A549 (cell line): Measurements from ENCODE around the gene ITLN1. TPM values are rescaled to one million over a fixed set of nuclear protein-coding genes. Genes with fewer than 3 reads are reported as not detected.
A peak's percentile ranks its signal among the peaks of the same experiment; 100 is the strongest.
"Not testable (repeated sequence)": the region's sequence is repeated elsewhere in the genome, so short reads cannot be mapped to it uniquely, and the experiment has no call there.

Experiments used
- ATAC-seq, 2 experiments: fragments of 200-7000 bp in 1 of 2; fragments of >200 bp in 1 of 2; cut with Nextera tagmentation in 1 of 2; cut with Tn5 transposase in 1 of 2; 3 replicates each; pipeline versions ENCODE4 v1.8.0 to v1.9.1; 2018 to 2020; ENCODE audit warnings: mild to moderate bottlenecking in 1 of 2, moderate library complexity in 1 of 2
- CTCF ChIA-PET: fragments of 300-600 bp; sonication (Branson Sonifier 250); formaldehyde crosslinking; extraction: SDS; loops from one replicate; lab custom pipeline; 2021; ENCODE audit warnings: antibody characterized with exemption, inconsistent platforms; lab: Yijun Ruan, JAX
- POLR2A ChIA-PET: fragments of 350-600 bp; formaldehyde crosslinking; extraction: SDS; loops from one replicate; lab custom pipeline; 2021; ENCODE audit warnings: antibody characterized with exemption, inconsistent platforms; lab: Yijun Ruan, JAX
- DNase-seq, 2 experiments: peaks; one replicate each; pipeline versions ENCODE4 v3.0.0 to v3.0.0-alpha.2; 2011 to 2016; ENCODE audit warnings: low read depth in 1 of 2, low spot score in 1 of 2
- FAIRE-seq: peaks from 2 replicates; lab custom pipeline; 2011; peaks lifted over from hg19 to GRCh38; lab: Jason Lieb, UNC
- H3K27ac ChIP-seq, 2 experiments: fragments of >200 bp; sonication (Bioruptor Twin); formaldehyde crosslinking; 3 replicates each; pipeline ENCODE4 v1.5.1; 2016 to 2017
- H3K4me1 ChIP-seq: fragments of >200 bp; sonication (Bioruptor Twin); formaldehyde crosslinking; 3 replicates; pipeline ENCODE4 v1.6.1; 2016
- H3K4me2 ChIP-seq: fragments of >200 bp; sonication (Bioruptor Twin); formaldehyde crosslinking; 3 replicates; pipeline ENCODE4 v1.6.1; 2016
- H3K4me3 ChIP-seq: fragments of >200 bp; sonication (Bioruptor Twin); formaldehyde crosslinking; 3 replicates; pipeline ENCODE4 v1.5.1; 2016
- H3K9me3 ChIP-seq: fragments of >200 bp; sonication (Bioruptor Twin); formaldehyde crosslinking; 3 replicates; pipeline ENCODE4 v1.6.1; 2016
- CBX2 ChIP-seq: fragments of 200-600 bp; sonication (generic); IDR thresholded peaks from 2 replicates; pipeline ENCODE4 v1.6.1; 2016; ENCODE audit warnings: low read depth, mild to moderate bottlenecking, borderline replicate concordance
- EHF ChIP-seq: fragments of 250-450 bp; sonication (Bioruptor Pico); IDR thresholded peaks from 2 replicates; pipeline ENCODE4 v1.5.0; 2020; ENCODE audit warnings: mild to moderate bottlenecking
- EHMT2 ChIP-seq: fragments of 200-600 bp; sonication (generic); IDR thresholded peaks from 2 replicates; pipeline ENCODE4 v1.6.1; 2016; ENCODE audit warnings: antibody characterized with exemption, low read depth, mild to moderate bottlenecking, moderate library complexity
- ELK1 ChIP-seq: fragments of 150-350 bp; IDR thresholded peaks from 2 replicates; pipeline ENCODE4 v1.6.1; 2014; ENCODE audit warnings: low read depth, mild to moderate bottlenecking, low read length
- EP300 ChIP-seq, 2 experiments: fragments of >200 bp; sonication (Bioruptor Twin); formaldehyde crosslinking; IDR thresholded peaks; 2 replicates in 1 of 2; 3 replicates in 1 of 2; pipeline ENCODE4 v1.6.1; 2016 to 2017
- FOSB ChIP-seq: fragments of 250-450 bp; sonication (Bioruptor Pico); IDR thresholded peaks from 2 replicates; pipeline ENCODE4 v1.5.0; 2020; ENCODE audit warnings: mild to moderate bottlenecking, moderate library complexity
- FOSL2 ChIP-seq, 2 experiments: fragments of 450-650 bp in 1 of 2; fragments of >200 bp in 1 of 2; sonication (Bioruptor Twin) in 1 of 2; formaldehyde crosslinking; IDR thresholded peaks; 2 replicates each; pipeline versions ENCODE4 v1.5.0 to v1.6.1; 2016 to 2020; ENCODE audit warnings: mild to moderate bottlenecking in 1 of 2, moderate library complexity in 1 of 2
- HEYL ChIP-seq: fragments of 250-450 bp; sonication (Bioruptor Pico); IDR thresholded peaks from 2 replicates; pipeline ENCODE4 v1.8.0; 2021; ENCODE audit warnings: mild to moderate bottlenecking, moderate library complexity
- HOXB13 ChIP-seq: fragments of 250-450 bp; sonication (Bioruptor Pico); IDR thresholded peaks from 2 replicates; pipeline ENCODE4 v1.5.0; 2020; ENCODE audit warnings: low read depth, mild to moderate bottlenecking, moderate library complexity
- KDM5A ChIP-seq: fragments of 200-600 bp; sonication (generic); IDR thresholded peaks from 2 replicates; pipeline ENCODE4 v1.6.1; 2016; ENCODE audit warnings: antibody characterized with exemption, mild to moderate bottlenecking
- MAZ ChIP-seq: fragments of 150-350 bp; IDR thresholded peaks from 2 replicates; pipeline ENCODE4 v1.6.1; 2014; ENCODE audit warnings: antibody characterized with exemption, low read depth, low read length, borderline replicate concordance
- NPAS2 ChIP-seq: fragments of 250-450 bp; sonication (Bioruptor Pico); IDR thresholded peaks from 2 replicates; pipeline ENCODE4 v1.8.0; 2022; ENCODE audit warnings: mild to moderate bottlenecking, moderate library complexity, borderline replicate concordance
- POLR2AphosphoS2 ChIP-seq: conservative IDR thresholded peaks from 2 replicates; pipeline ENCODE4 v1.6.1; 2012; ENCODE audit warnings: low read length, improper control_type of control experiment, inconsistent platforms
- RAD21 ChIP-seq, 2 experiments: fragments of >200 bp in 1 of 2; sonication (Bioruptor Twin) in 1 of 2; formaldehyde crosslinking in 1 of 2; IDR thresholded peaks in 1 of 2; conservative IDR thresholded peaks in 1 of 2; 2 replicates in 1 of 2; 3 replicates in 1 of 2; pipeline ENCODE4 v1.6.1; 2012 to 2018; ENCODE audit warnings: inconsistent platforms in 1 of 2
- RARB ChIP-seq: fragments of 250-450 bp; sonication (Bioruptor Pico); IDR thresholded peaks from 2 replicates; pipeline ENCODE4 v1.8.0; 2021; ENCODE audit warnings: mild to moderate bottlenecking, moderate library complexity
- RFX5 ChIP-seq: fragments of 450-650 bp; IDR thresholded peaks from 2 replicates; pipeline ENCODE4 v1.7.1; 2014; ENCODE audit warnings: antibody characterized with exemption, mild to moderate bottlenecking, moderate library complexity
- RNF2 ChIP-seq: fragments of 200-600 bp; sonication (generic); IDR thresholded peaks from 2 replicates; pipeline ENCODE4 v1.6.1; 2016; ENCODE audit warnings: low read depth, mild to moderate bottlenecking, antibody characterized with exemption, moderate library complexity, borderline replicate concordance
- SMC3 ChIP-seq: fragments of >200 bp; sonication (Bioruptor Twin); formaldehyde crosslinking; IDR thresholded peaks from 3 replicates; pipeline ENCODE4 v1.6.1; 2018; ENCODE audit warnings: inconsistent platforms
- SREBF2 ChIP-seq: fragments of 450-650 bp; IDR thresholded peaks from 2 replicates; pipeline ENCODE4 v1.6.1; 2014; ENCODE audit warnings: mild to moderate bottlenecking, moderate library complexity
- TFCP2L1 ChIP-seq: fragments of 250-450 bp; sonication (Bioruptor Pico); IDR thresholded peaks from 2 replicates; pipeline ENCODE4 v1.5.0; 2021; ENCODE audit warnings: mild to moderate bottlenecking
- TP53 ChIP-seq: fragments of 250-450 bp; sonication (Bioruptor Pico); IDR thresholded peaks from 2 replicates; pipeline ENCODE4 v1.5.0; 2021; ENCODE audit warnings: mild to moderate bottlenecking, moderate library complexity
- ZC3H11A ChIP-seq: fragments of 450-650 bp; IDR thresholded peaks from 2 replicates; pipeline ENCODE4 v1.6.1; 2014; ENCODE audit warnings: antibody characterized with exemption, mild to moderate bottlenecking
- ZNF302 ChIP-seq: fragments of 250-450 bp; sonication (Bioruptor Pico); IDR thresholded peaks from 2 replicates; pipeline ENCODE4 v1.9.0; 2021; ENCODE audit warnings: inconsistent platforms, mild to moderate bottlenecking, moderate library complexity
- ZSCAN20 ChIP-seq: fragments of 250-450 bp; sonication (Bioruptor Pico); IDR thresholded peaks from 2 replicates; pipeline ENCODE4 v1.8.0; 2022; ENCODE audit warnings: mild to moderate bottlenecking, moderate library complexity
- WGBS: methylation state at CpG from one replicate; pipeline ENCODE4 v1.1.6; 2017; ENCODE audit errors: missing lambda C conversion rate; 5-methylcytosine and 5-hydroxymethylcytosine counted together
- polyA plus RNA-seq, 4 experiments: library from polyadenylated mRNA; depleted of rRNA in 3 of 4; stranded (reverse); fragments of >200 nt; fragmentation: RNase III in 1 of 4; extraction: RNeasy Plus Mini Kit Qiagen cat#74134 plus additional on column Dnase treatment in 1 of 4; gene quantifications; 2 replicates in 3 of 4; 3 replicates in 1 of 4; pipeline ENCODE4 v1.2.3, GENCODE V29; 2011 to 2017

The ITLN1 gene
- polyA plus RNA-seq, 2 of the 4 experiments (the other 2 are of a cell fraction), result not detected

GRCh38 chr1:160884579-160884978 lies 401 bp downstream of the ITLN1 start:
- no peak overlapping the region for H3K4me3 ChIP-seq
- no peak overlapping the region for H3K27ac ChIP-seq
- CTCF ChIA-PET, result interaction anchor here (1.1 kb wide), 1 partner anchor 50 kb away, joined by 5 read pairs; no protein-coding TSS in a partner anchor
- no peaks in the 10 kb centered on the region for H3K4me1 ChIP-seq
- ATAC-seq (peak; percentile 71 to 79; a peak in 5 of 6 replicates), FAIRE-seq (no peak), DNase-seq (peak in 1 of 2 experiments; percentile 38)
- 23% methylated on average over 2 of the region's 6 CpGs for WGBS
- POLR2A ChIA-PET, result no interaction called here
- TF ChIP-seq TP53, result no peak
- no peak for TF ChIP-seq ZC3H11A
- TF ChIP-seq POLR2AphosphoS2, result no peak
- no peak for TF ChIP-seq RFX5
- TF ChIP-seq HOXB13 (CRISPR knock-in tag), result no peak
- TF ChIP-seq EHF (CRISPR knock-in tag), result no peak
- no peak for TF ChIP-seq SREBF2
- TF ChIP-seq ZNF302 (CRISPR knock-in tag), result no peak
- no peak for TF ChIP-seq RARB (CRISPR knock-in tag)
- H3K4me2 ChIP-seq, result no peak overlapping the region
- H3K9me3 ChIP-seq, result no peaks in the 10 kb centered on the region

GRCh38 chr1:160883581-160884513 lies 1.1 kb downstream of the ITLN1 start:
- no peak overlapping the region for H3K27ac ChIP-seq
- FAIRE-seq (no peak), DNase-seq (no peak), ATAC-seq (no peak)
- WGBS, result 77% methylated on average over 13 of the region's 13 CpGs
- H3K4me3 ChIP-seq, result no peak overlapping the region
- TF ChIP-seq ELK1 (no peak), ZNF302 (CRISPR knock-in tag) (no peak), RARB (CRISPR knock-in tag) (no peak), EHMT2 (no peak), ZSCAN20 (no peak), HEYL (CRISPR knock-in tag) (no peak), TFCP2L1 (CRISPR knock-in tag) (no peak), KDM5A (no peak)
- POLR2A ChIA-PET, result interaction anchor here (0.6 kb wide), 1 partner anchor 57 kb away, joined by 3 read pairs; no protein-coding TSS in a partner anchor
- H3K4me1 ChIP-seq, result no peaks in the 10 kb centered on the region
- CTCF ChIA-PET, result interaction anchor here (0.7 to 1.6 kb wide), 3 partner anchors 21 to 68 kb away, joined by 3 to 5 read pairs (median 4); no protein-coding TSS in a partner anchor
- H3K9me3 ChIP-seq, result no peaks in the 10 kb centered on the region
- H3K4me2 ChIP-seq, result no peak overlapping the region

DNA sequence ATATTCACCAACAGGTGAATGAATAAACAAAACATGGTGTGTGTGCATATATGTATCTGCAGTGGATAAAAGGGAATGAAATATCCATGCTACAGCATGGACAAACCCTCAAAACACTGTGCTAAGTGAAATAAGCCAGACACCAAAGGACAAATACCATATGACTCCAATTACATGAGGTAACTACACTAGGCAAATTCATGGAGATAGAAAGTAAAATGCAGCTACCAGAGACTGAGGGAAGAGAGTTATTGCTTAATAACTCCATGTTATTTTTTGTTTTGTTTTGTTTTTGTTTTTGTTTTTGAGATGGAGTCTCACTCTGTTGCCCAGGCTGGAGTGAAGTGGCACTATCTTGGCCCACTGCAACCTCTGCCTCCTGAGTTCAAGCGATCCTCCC lies 2.4 kb downstream of the ITLN1 start:
- FAIRE-seq (no peak), DNase-seq (no peak), ATAC-seq (no peak)
- ChIA-PET CTCF (interaction anchor here (1.6 kb wide), 1 partner anchor 69 kb away, joined by 4 read pairs; no protein-coding TSS in a partner anchor), POLR2A (no interaction called here)
- Histone ChIP-seq H3K4me2 (no peak overlapping the region), H3K9me3 (no peaks in the 10 kb centered on the region), H3K27ac (no peak overlapping the region), H3K4me1 (no peaks in the 10 kb centered on the region), H3K4me3 (no peak overlapping the region)
- TF ChIP-seq ZC3H11A (no peak), RARB (CRISPR knock-in tag) (no peak), CBX2 (no peak), HOXB13 (CRISPR knock-in tag) (no peak), NPAS2 (CRISPR knock-in tag) (no peak), EHF (CRISPR knock-in tag) (no peak), FOSL2 (IDR thresholded peaks at IDR 0.05) (no peak), FOSL2 (CRISPR knock-in tag; IDR thresholded peaks at IDR 0.05) (no peak), EHMT2 (no peak), FOSB (CRISPR knock-in tag) (no peak), ELK1 (no peak), SMC3 (no peak), RNF2 (no peak), MAZ (no peak), POLR2AphosphoS2 (no peak), HEYL (CRISPR knock-in tag) (no peak), RAD21 (conservative IDR thresholded peaks at IDR 0.05 in 1 of 2, IDR thresholded peaks at IDR 0.05 in 1 of 2) (no peak), EP300 (IDR thresholded peaks at IDR 0.05) (no peak)
- WGBS, result 73% methylated on average over 1 of the region's 1 CpG

DNA sequence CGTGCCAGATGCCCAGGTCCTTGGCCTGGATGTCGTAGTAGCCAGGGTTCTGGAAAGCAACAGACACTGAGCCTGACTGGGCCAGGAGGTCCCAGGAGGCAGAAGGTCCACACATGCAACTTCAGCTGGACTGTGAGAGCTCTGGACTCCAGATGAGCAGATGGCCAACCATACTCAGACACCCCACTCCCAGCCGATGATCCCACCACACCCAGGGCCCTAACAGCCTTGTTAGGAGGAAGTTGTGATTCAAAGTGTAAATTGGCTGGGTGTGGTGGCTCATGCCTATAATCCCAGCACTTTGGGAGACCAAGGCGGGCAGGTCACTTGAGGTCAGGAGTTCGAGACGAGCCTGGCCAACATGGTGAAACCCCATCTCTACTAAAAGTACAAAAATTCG lies 3.7 kb downstream of the ITLN1 start:
- FAIRE-seq, POLR2A ChIA-PET, ATAC-seq: not testable (repeated sequence)

More for the DNA sequence above, 3.7 kb downstream of the ITLN1 start:
- H3K27ac ChIP-seq, H3K4me3 ChIP-seq, H3K4me2 ChIP-seq, H3K4me1 ChIP-seq, DNase-seq, CTCF ChIA-PET, H3K9me3 ChIP-seq: not testable (repeated sequence)
- WGBS, result 47% methylated on average over 7 of the region's 7 CpGs
